Stimulated activated naive CD8-positive, alpha-beta T cell treated with anti-CD3 and anti-CD28 coated beads, Interleukin-15, Interleukin-2, amounts not matched to agents 100 U/mL and 50 U/mL, for 24 hours (primary cell): ENCODE data around the gene KAT8.
"Not testable (repeated sequence)": the region's sequence is repeated elsewhere in the genome, so short reads cannot be mapped to it uniquely, and the experiment has no call there.

Experiments
- ATAC-seq: fragments of 150-1000 bp; cut with Tn5 transposase; one replicate; pipeline ENCODE4 v1.10.0; 2021
- DNase-seq: peaks from one replicate; pipeline ENCODE4 v3.0.0; 2021

Gene KAT8

DNA sequence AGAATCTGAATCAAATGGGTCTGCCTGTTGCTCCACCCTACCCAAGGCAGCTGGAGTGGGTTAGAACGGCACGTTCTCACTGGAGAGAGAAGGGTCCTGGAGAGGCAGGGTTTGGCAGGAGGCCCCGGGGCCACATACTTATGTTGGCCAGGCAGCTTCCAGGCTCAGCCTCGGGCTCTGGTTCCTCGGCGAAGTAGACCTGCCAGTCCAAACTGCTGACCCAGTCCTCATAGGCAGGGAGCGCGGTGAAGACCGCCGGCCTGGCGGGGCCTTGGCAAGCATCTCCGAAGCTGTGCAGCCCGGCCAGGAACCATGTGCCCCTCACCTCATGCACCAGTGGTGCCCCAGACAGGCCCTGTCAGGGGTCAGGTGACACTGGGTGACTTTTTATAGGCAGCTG lies 33.5 kb upstream of the KAT8 start:
- ATAC-seq (no peak), DNase-seq (no peak)

DNA sequence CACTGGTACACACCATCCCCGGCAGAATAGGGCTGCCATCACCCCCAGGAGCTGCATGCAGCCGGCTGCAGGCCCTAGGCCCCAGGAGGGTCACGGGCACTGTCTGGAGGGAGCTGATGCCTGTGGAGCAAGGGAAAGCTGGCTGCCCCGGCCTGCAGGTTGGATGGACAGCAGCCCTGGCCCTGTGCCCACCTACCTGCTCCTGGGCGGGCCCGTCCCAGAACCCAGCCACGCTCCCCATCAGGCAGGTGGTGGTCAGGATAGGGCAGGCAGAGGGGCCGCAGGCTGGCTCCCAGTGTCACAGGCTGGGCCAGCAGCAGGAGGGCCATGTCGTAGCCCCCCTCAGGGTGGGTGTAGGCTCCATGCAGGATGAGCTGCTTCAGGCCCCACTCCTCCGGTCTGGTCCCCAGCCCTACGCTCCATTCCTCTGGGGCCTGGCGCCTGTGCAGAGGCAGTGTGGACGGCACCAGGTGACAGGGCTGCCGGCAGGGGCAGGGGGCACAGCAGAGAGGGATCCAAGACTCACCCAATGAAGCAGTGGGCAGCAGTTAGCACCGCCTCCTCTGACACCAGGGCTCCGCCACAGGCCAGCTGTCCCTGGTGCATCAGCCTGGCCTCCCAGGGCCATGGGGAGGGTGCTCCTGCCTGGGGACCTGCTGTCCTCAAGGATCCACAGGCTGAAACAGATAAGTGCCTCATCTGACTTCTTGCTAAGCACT lies 32.7 kb upstream of the KAT8 start:
- no peak for ATAC-seq
- no peak for DNase-seq

DNA sequence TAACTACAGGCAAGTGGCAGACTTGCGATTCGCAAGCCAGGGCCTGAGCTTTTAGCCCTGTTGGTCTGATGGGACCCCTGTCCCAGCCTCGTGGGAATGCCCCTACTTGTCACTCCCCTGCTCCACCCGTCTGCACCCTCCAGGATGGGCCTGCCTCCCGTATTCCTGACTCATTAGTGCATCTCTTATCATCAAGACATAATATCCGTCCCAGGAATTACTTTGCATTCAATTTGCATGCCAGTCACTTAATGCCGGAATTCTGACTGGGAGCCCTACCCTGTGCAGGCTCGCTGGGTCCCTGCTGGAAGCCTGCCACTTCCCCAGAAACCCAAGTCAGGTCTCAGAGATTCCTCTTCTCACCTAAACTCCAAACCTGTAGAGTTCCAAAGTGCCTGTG lies 32.1 kb upstream of the KAT8 start:
- DNase-seq (no peak), ATAC-seq (no peak)

DNA sequence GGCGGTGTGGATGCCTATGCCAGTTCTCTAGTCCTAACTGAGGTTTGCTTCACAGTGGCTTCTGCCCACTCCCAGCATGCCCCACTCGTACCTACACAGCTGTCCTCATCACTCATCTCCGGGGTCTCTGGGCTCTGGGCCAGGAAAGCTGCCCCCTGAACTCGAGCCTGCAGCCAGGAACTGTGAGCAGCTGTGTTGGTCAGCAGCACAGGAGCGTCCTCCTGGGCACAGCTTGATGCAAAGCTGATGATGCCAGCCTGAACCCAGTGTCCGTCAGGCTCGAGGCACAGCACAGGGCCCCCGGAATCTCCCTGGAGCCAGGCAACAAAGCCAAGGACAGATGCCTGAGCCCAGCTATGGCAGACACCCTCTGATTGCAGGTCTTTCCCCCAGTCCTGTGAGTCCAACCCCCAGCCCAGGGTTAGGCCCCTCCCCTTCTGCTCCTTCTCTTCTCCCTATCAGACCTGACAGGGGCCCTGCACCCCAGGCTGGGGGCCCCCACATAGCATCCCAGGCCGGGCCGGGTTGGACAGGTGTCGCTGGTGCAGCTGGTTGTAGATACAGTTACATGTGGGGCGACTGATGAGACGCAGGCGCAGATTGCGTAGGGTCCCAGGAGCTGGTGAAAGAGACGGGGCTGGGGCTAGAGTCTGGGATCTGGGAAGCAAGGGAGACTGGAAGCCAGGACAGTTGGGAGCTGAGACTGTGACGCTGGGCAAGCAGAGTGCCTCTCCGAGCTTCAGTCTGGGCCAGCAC lies 31.4 kb upstream of the KAT8 start:
- ATAC-seq = no peak
- no peak for DNase-seq

DNA sequence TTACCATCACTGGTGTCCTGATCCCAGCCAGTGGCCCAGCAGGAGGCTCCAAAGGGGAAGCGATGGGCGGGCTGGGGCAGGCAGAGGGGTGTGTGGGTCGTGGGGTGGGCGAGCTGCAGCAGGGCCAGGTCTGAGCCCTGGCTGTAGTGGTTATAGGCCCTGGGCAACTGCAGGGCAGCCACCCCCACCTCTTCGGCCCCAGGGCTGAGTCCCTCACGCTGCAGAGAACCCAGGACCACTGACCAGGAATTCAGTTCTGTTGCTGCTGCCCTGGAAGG lies 30.9 kb upstream of the KAT8 start:
- no peak for DNase-seq
- ATAC-seq = no peak

DNA sequence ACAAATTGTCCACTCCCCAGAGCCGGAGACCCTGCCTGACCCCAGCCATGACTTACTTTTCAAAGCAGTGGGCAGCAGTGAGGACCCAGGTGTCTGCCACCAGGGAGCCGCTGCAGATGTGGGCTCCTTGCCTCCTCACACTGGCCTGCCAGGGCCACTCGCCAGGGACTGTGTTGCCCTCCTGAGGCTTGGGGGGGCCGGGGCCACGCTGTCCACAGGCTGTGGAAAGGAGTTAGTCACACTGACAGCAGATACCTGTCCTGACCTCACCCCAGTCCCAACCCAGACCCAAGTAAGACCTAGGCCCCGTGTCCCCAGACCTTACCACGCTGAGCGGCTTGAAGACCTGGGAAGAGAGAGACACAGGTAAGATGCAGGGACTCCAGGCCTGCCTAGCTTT lies 30.0 kb upstream of the KAT8 start:
- ATAC-seq (no peak), DNase-seq (no peak)

DNA sequence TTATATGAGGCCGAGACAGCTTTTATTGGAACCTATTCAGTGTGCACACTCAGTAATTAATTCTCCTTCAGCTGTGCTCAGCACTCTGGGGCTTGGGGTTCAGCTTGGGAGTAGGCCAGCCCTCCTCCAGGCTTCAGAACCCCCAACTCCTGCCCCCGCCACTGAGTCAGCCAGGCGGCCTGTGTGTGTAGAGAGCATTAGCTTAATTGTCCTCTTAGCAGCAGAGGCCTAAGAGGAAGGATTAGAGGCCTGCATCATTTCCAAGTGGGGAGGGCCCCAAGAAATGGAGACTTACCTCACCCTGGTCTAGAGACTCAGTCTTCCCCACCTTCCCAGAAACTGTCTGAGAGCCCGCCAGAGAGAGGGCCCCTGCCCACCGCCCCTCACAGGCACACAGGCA lies 29.5 kb upstream of the KAT8 start:
- ATAC-seq = no peak
- no peak for DNase-seq

DNA sequence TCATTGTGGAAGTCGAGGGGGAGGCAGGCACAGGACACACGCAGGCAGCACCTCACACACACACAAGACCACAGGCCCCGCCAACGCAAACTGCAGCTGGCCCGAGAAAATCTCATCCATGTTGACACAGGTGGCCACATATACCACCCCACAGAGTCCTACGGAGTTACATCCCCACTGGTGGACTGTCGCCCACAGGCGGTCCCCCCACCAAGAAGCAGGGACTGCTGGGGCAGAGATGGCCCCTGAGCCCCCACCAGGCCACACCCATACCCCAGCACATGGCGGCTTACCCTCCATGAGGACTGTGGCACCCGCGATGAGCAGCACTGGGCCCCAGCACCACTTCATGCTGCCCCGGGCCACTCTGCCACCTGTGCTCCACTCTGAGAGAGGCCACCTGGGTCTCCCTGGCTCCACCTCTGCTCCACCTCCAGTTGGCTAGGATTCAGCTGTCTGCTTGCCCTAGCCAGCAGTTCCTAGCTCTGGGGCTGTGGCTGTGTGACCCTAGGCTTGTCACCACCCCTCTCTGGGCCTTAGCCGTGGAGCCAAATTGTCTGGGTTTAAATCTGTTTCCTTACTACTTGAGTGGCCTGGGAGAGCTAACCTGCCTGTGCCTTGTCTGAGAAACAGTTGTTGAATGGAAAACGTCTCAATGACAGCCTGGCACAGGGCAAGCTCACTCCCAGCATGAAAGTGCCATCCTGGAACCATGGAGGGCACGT lies 28.8 kb upstream of the KAT8 start, which contains the start of gene PRSS53:
PRSS53 (minus strand) TSS at position 485 of the 725 bp plus-strand sequence; CDS start at position 351, 134 bp downstream.
- ATAC-seq (no peak), DNase-seq (no peak)

DNA sequence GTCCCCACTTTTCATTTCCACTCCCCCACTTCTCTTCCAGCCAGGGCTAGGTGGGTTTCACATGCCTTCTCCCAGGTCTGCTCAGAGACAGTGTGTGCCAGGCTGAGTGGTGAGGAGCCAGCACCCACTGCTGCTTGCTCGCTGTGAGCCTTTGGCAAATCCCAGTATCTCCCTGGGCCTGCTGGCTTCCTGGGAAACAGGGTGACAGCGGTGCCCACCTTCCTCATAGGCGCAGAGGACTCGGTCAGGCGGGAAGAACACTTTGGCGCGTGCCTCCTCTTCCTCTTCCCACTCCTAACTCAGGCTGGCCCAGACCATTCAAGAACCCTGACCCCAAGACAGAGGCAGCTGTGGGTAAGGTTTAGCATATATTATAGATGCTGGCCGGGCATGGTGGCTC lies 28.3 kb upstream of the KAT8 start:
- ATAC-seq = no peak
- no peak for DNase-seq

DNA sequence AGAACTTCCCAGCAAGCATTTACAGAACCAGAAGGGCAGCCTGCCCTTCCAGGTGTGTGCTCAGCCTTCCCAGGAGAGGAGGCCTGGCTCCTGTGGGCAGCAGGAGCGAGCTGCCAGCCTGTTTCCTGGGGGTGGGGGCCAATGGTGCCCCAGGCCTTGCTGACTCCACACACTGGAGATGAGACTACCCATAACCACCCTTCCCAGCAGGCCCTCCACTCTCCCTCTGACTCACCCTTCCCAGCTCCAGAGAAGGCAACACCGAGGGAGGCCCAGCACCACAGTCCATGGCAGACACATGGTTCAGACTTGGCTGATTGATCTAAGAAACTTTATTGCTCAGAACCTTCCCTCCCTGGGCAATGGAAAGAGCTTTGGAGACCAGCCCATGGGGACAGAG lies 26.9 kb upstream of the KAT8 start:
- ATAC-seq (no peak), DNase-seq (no peak)

DNA sequence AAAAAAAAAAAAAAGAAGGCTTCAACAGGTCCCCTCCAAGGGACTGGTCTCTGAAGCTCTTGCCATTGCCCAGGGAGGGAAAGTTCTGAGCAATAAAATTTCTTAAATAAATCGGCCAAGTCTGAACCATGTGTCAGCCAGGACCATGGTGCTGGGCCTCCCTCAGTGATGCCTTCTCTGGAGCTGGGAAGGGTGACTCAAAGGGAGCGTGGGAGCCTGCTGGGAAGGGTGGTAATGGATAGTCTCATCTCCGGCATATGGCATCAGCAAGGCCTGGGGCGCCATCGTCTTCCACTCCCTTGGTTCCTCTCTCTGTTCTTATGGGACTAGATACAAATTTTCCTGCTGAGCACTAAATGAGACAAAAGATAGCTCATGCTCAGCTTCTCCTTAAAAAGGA lies 25.1 kb upstream of the KAT8 start:
- ATAC-seq = no peak

DNA sequence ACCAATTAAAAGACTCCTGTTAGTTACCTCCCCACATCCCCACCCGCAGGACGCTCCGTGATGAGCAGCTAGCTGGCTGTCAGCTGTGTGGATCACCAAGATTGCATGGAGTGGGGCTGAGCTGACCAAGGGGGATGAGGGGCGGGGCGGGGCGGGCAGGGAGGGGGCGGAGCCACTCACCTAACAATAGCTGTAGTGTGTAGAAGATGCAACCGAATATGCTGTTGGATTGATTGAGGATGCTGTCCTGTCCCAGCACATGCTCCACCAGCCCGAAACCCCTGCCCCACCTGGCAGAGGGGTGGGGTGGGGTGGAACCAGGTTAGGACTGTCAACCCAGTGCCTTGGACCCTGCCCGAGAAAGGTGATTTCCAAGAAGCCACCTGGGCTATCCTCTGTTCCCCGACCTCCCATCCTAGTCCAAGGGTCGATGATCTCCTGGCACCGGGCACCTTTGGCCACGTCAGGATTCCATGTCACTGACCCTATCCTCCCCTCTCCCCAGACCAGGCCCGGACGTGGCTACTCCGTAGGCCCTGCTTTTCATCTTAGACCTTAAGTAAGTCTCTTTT lies 24.2 kb upstream of the KAT8 start:
- DNase-seq = no peak
- ATAC-seq = no peak

More for the DNA sequence above, 25.1 kb upstream of the KAT8 start:
- no peak for DNase-seq

DNA sequence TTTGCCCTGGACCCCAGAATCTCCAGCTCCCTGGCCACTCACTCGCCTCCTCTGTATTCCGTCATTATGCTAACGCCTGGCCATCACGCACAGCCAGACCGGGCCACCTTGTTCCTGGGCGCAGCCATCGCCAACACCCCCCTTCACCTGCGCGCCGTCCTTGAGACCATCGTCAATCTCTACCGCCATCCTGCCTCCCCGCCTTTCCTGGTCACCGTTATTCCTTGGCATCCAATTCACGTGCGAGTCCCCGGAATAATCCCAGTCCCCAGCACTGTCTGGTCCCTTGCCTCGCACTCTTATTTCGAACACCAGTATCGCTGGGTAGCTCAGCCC lies 23.4 kb upstream of the KAT8 start:
- ATAC-seq = no peak
- peak; percentile 28 for DNase-seq

DNA sequence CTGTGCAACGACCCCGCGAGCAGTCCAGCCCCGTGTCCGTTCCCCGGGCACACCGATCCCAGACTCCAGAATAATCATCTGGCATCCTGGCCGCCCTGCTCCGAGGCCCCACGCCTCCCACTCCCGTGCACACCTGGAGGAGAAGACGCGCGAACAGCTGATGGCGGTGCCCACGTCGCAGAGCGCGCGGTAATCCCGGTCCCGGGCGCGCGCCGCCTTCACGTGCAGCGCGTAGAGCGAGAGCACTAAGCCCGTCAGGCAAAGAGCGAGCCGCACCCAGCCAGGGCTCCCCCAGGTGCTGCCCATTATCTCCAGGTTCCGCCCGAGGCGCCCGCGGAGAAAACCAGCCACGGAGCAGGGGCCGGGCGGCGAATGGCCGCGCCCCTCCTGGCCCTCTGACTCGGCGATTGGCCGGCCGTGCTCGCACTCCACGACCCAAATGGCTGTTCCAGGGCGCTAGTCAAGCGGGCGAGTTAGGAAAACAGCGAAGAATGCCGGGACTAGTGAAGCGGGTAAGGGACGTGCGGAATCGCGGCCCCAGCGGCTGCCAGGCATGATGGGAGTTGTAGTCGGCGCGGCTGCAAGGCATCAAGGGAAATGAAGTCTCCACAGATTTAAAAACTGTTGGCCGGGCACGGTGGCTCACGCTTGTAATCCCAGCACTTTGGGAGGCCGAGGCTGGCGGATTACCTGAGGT lies 22.9 kb upstream of the KAT8 start, which contains the start of gene VKORC1:
VKORC1 (minus strand) TSS at position 374 of the 697 bp plus-strand sequence; CDS start at position 306, 68 bp downstream.
- ATAC-seq (peak; percentile 94), DNase-seq (peak; percentile 90)

DNA sequence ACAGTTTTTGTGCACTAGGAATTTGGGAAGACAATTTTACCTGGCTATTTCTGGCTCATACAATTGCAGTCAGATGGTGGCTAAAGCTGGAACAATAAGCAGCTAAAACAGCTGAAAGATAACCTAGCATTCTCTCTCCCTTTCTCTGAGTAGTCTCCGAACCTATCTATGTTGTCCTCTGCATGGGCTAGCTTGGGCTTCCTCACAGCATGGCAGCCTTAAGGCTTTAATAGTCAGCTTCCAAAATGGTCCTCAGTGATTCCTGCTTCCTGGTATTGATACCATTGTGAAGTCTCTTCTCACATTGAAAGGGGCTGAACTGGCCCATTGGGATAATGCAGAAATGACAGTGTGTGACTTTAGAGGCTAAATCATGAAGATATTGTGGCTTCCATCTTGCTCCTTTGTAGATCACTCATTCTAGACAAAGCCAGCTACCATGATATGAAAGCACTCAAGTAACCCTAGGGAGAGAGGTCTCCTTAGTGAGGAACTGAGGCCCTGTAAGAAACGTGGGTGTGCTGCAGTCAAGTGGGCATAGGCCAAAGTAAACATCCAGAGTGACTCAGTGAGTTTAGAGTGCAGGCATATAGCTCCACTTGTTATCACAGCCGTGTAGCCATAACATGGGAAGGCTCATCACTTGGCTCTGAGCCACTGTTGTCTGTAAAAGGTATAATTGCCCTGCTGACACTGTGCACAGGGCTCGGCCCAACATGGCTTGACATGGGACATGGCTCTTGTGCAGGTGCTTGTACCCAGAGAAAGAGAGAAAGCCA lies 17.4 kb upstream of the KAT8 start:
- DNase-seq = no peak
- no peak for ATAC-seq

DNA sequence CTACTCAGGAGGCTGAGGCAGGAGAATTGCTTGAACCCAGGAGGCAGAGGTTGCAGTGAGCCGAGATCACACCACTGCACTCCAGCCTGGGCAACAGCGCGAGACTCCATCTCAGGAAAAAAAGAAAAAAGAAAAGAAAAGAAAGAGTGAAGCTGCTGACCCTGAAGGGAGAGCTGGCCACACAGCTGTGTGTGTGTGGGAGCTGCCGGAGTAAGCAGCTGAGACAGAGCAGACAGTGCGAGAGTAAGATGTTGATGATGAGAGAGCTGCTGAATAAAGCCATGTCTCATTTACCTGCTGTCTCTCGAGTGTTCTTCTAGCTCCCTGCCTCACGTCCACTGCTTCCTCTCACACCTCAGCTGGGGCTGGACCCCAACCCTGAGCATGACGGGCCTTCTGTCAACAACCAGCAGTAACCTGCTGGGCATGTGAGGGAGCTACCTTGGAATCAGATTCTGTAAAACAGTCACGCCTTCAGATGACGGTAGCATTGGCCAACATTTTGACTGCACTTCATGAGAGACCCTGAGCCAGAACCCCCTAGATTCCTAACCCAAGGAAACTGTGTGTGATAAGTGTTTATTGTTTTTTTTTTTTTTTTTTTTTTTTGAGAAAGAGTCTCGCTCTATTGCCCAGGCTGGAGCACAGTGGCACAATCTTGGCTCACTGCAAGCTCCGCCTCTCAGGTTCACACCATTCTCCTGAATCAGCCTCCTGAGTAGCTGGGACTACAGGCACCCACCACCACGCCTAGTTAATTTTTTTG lies 16.4 kb upstream of the KAT8 start:
- not testable (repeated sequence) for DNase-seq, ATAC-seq

DNA sequence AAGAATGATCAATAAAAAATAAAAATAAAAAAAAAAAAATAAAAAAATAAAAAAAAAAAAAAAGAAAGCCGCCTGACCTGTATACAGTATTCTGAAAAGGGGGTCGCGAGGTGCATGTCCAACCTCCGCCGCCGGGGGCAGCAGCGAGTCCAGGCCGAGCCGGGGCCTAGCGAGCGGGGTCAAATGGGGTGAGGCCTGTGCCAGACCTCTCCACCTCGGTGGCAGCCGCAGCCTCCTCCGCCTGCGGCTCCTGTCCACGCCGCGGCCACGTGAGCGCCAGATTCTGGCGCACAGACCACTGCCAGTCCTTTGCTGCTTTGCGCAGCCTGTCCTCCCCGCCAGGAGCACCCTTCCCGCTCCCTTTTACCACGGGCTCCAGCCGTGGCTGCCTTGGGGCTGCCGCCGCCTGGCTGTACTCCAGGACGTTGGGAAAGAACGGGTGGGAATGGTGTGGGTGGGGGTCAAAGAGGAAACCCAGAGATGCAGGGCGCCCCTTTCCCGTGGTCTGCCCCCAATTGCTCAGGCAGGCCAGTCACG lies 11.7 kb upstream of the KAT8 start:
- ATAC-seq = peak; percentile 63
- DNase-seq = peak; percentile 95

DNA sequence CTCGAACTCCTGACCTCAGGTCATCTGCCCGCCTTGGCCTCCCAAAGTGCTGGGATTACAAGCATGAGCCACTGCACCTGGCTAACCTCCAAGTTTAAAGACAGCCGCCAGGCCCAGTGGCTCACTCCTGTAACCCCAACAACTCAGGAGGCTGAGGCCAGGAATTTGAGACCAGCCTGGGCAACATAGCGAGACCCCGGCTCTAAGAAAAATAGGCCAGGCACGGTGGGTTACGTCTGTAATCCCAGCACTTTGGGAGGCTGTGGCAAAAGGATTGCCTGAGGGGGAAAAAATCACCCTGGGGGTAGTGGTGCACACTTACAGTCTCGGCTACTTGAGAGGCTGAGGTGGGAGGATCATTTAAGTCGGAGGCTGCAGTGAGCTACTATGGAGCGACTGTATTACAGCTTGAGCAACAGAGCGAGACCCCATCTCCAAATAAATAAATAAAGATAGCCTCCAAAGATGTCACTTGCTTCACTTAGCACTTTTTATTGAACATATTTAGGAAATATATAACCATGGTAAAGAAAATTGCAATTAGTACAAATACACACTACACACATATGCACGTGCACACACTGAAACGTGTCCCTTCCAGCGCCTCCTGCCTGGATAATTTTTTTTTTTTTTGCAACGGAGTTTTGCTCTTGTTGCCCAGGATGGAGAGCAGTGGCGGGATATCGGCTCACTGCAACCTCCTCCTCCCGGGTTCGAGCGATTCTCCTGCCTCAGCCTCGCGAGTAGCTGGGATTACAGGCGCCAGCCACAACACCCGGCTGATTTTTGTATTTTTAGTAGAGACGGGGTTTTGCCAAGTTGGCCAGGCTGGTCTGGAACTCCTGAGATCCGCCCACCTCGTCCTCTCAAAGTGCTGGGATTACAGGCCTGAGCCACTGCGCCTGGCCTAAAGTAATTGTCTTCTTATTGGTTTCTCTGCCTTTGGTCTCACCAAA lies 10.7 kb upstream of the KAT8 start:
- no peak for DNase-seq
- no peak for ATAC-seq

DNA sequence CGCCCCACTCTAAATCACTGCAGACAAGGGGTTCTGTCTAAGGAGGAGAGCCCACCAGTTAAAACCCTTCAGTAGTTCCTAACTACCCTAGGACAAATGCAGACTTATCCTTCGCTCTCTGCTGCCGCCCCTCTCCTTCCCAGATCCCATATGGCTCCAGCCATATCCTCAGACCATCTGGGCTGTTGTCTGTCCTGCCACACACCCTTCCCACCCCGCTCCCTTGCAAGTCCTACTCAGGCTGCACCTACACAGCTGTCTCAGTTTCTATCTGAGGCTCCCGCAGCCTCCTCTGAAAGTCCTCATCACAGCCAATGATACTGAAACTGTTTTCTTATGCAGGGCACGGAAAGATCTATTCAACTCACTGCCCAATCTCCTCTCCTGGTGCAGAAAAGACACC lies 10.0 kb upstream of the KAT8 start:
- peak; percentile 78 for ATAC-seq

More for the DNA sequence above, 10.0 kb upstream of the KAT8 start:
- DNase-seq = peak; percentile 56
